ENCODE data around the gene TTLL12.

Gene TTLL12

DNA sequence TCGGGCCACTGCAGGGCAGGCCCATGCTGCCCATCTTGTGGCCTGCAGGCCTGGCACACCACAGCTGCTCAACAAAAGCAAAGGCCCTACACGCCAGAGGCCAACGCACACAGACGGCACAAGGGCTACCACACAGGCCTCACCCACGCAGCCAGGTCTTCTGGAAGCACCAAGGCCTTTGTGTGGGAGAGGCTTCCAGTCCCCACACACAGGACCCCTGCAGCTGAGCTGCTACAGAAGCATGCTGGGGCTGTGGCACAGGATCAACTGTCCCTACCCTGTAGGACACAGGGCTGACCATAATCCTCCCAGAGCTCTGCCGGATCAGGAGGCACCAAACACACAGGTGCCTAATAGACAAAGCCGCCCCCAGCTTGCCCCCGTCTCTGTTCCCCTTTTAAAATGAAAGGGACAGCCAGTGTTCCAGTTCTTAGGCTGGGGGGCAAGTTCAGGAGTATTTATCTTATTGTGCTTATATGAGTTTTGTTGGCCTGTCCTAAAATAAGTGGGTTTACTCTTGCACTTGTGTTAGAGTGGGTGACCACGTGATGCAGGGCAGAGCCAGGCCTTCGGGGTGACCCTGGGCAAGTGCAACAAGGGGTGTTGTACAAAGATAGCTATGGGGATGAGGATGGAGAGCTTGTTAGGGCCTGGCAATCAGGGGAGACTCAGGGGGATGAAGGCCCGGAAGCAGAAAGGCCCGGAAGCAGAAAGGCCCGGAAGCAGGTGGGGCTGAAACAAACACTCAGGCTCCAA is 5.4 kb downstream of the TTLL12 start:
- Histone ChIP-seq H3K9me3 (no peaks in the 10 kb centered on the region), H3K36me3 (peaks cover 71% of the 10 kb centered on the region), H3K4me1 (peaks cover 3% of the 10 kb centered on the region; the same call in 1 of the 2 replicates), H3K4me3 (ENCODE audit: low read depth, low read length) (no peak overlapping the region), H3K27me3 (no peaks in the 10 kb centered on the region)
- TF ChIP-seq, protein P1, sequence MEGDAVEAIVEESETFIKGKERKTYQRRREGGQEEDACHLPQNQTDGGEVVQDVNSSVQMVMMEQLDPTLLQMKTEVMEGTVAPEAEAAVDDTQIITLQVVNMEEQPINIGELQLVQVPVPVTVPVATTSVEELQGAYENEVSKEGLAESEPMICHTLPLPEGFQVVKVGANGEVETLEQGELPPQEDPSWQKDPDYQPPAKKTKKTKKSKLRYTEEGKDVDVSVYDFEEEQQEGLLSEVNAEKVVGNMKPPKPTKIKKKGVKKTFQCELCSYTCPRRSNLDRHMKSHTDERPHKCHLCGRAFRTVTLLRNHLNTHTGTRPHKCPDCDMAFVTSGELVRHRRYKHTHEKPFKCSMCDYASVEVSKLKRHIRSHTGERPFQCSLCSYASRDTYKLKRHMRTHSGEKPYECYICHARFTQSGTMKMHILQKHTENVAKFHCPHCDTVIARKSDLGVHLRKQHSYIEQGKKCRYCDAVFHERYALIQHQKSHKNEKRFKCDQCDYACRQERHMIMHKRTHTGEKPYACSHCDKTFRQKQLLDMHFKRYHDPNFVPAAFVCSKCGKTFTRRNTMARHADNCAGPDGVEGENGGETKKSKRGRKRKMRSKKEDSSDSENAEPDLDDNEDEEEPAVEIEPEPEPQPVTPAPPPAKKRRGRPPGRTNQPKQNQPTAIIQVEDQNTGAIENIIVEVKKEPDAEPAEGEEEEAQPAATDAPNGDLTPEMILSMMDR (IDR thresholded peaks at IDR 0.05; ENCODE audit: low read depth, low read length): no peak
- DNase-seq: no peak

DNA sequence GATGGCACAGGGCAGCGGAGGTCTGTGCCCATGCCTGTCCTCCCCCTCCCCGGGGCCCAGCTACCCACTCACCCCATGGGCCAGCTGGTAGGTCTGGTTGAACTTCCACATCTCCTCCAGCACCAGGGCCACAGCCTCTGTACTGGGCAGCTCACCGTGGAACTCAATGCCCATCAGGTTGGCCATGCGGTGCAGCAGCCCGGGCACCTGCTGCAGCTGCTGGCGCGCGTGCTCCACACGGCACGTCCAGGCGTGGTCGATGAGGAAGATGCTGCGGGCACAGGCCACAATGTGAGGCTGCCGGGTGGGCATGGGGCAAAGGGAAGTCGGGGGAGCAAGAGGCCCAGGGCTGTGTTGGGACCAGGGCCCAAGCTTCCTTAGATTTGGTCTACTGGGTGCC is 6.3 kb downstream of the TTLL12 start:
- Histone ChIP-seq H3K36me3 (peaks cover 78% of the 10 kb centered on the region), H3K27me3 (no peaks in the 10 kb centered on the region), H3K4me1 (peaks cover 3% of the 10 kb centered on the region; the same call in 1 of the 2 replicates), H3K9me3 (no peaks in the 10 kb centered on the region), H3K4me3 (ENCODE audit: low read depth, low read length) (no peak overlapping the region)
- no peak for DNase-seq
- TF ChIP-seq, protein P1 (IDR thresholded peaks at IDR 0.05; ENCODE audit: low read depth, low read length): no peak

DNA sequence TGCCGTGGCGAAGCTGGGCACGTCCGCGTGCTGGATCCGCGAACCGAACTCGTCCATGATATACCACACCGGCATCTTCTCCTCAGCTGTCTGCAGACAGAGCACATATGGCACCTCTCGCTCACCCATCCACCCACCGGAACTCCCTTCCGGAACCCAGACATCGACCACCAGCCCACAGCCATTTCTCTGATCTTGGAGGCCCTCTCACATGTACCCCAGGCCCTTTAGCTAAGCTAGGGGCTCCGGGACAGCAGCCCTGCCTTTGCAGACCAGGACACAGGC is 7.1 kb downstream of the TTLL12 start:
- no peak for DNase-seq
- H3K4me3 ChIP-seq (ENCODE audit: low read depth, low read length): no peak overlapping the region
- H3K4me1 ChIP-seq: peaks cover 3% of the 10 kb centered on the region; the same call in 1 of the 2 replicates
- no peaks in the 10 kb centered on the region for H3K27me3 ChIP-seq
- peaks cover 86% of the 10 kb centered on the region for H3K36me3 ChIP-seq
- TF ChIP-seq, protein P1 (IDR thresholded peaks at IDR 0.05; ENCODE audit: low read depth, low read length): no peak
- H3K9me3 ChIP-seq: no peaks in the 10 kb centered on the region

- H3K36me3 ChIP-seq: peaks cover 86% of the 10 kb centered on the region
- no peaks in the 10 kb centered on the region for H3K9me3 ChIP-seq
- no peaks in the 10 kb centered on the region for H3K27me3 ChIP-seq
- no peak for DNase-seq
- TF ChIP-seq, protein P1 (IDR thresholded peaks at IDR 0.05; ENCODE audit: low read depth, low read length): no peak
- H3K4me3 ChIP-seq (ENCODE audit: low read depth, low read length): no peak overlapping the region
- H3K4me1 ChIP-seq: no peaks in the 10 kb centered on the region; the same call in 1 of the 2 replicates
Measured at GRCh38 chr22:43179146-43179910, 7.6 kb downstream of the TTLL12 start.

DNA sequence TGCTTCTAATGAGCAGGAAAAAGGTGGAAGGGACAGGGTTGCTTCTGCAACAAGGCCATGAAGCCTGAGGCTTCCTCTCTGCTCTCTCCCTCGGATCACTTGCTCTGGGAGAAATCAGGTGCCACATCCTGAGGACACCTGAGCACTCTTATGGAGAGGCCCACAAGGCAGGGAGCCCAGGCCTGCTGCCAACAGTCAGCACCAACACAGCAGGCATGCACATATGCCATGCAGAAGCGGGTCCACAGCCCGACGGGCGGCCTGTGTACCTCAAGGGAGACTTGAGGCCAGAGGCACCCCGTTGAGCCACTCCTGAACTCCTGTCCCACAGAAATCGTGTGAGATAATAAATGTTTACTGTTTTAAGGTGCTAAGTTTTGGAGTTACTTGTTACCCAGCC is 9.5 kb downstream of the TTLL12 start:
- Histone ChIP-seq H3K27me3 (no peaks in the 10 kb centered on the region), H3K4me1 (no peaks in the 10 kb centered on the region), H3K4me3 (ENCODE audit: low read depth, low read length) (no peak overlapping the region), H3K36me3 (peaks cover 86% of the 10 kb centered on the region), H3K9me3 (no peaks in the 10 kb centered on the region)
- no peak for DNase-seq
- TF ChIP-seq, protein P1 (IDR thresholded peaks at IDR 0.05; ENCODE audit: low read depth, low read length): no peak

- H3K4me1 ChIP-seq: no peaks in the 10 kb centered on the region
- no peaks in the 10 kb centered on the region for H3K9me3 ChIP-seq
- peaks cover 87% of the 10 kb centered on the region for H3K36me3 ChIP-seq
- H3K4me3 ChIP-seq (ENCODE audit: low read depth, low read length): no peak overlapping the region
- TF ChIP-seq, protein P1 (IDR thresholded peaks at IDR 0.05; ENCODE audit: low read depth, low read length): no peak
- no peak for DNase-seq
- no peaks in the 10 kb centered on the region for H3K27me3 ChIP-seq
Measured at GRCh38 chr22:43176090-43176489, 10.8 kb downstream of the TTLL12 start.

Measured in BE2C (cell line).